Measurements from ENCODE around the gene NDUFB10.

The NDUFB10 gene

GRCh38 chr16:2002406-2003230 lies 43.3 kb downstream of the NDUFB10 start:
- Histone ChIP-seq H3K4me3 (no peak overlapping the region), H3K9me3 (no peaks in the 10 kb centered on the region), H3K27ac (no peak overlapping the region), H3K36me3 (peaks cover 53 to 67% (median 59%) of the 10 kb centered on the region in 3 donors), H3K27me3 (no peaks in the 10 kb centered on the region), H3K4me1 (peaks cover 0 to 42% (median 36%) of the 10 kb centered on the region in 4 donors)
- TF ChIP-seq CTCF (IDR thresholded peaks at IDR 0.05), result no peak
- intact Hi-C loops (cut with DNase I; ENCODE audit: low total_unique reads), result no loop called here
- DNase-seq, result no peak

GRCh38 chr16:2003231-2003826 lies 44.0 kb downstream of the NDUFB10 start:
- peaks cover 0 to 49% (median 44%) of the 10 kb centered on the region in 4 donors for H3K4me1 ChIP-seq
- H3K27me3 ChIP-seq, result no peaks in the 10 kb centered on the region
- TF ChIP-seq CTCF (IDR thresholded peaks at IDR 0.05), result no peak
- no peak overlapping the region for H3K4me3 ChIP-seq
- H3K36me3 ChIP-seq, result peaks cover 47 to 60% (median 52%) of the 10 kb centered on the region in 3 donors
- intact Hi-C loops (cut with DNase I; ENCODE audit: low total_unique reads), result no loop called here
- H3K9me3 ChIP-seq, result no peaks in the 10 kb centered on the region
- no peak overlapping the region for H3K27ac ChIP-seq
- no peak for DNase-seq

- TF ChIP-seq CTCF (IDR thresholded peaks at IDR 0.05), result peak; percentile 71 to 81
- Histone ChIP-seq H3K4me3 (no peak overlapping the region), H3K9me3 (no peaks in the 10 kb centered on the region), H3K27me3 (no peaks in the 10 kb centered on the region), H3K4me1 (peaks cover 0 to 54% (median 50%) of the 10 kb centered on the region in 4 donors), H3K27ac (no peak overlapping the region), H3K36me3 (peaks cover 40 to 53% (median 45%) of the 10 kb centered on the region in 3 donors)
- DNase-seq, result peak; percentile 77 to 85
- intact Hi-C loops (cut with DNase I; ENCODE audit: low total_unique reads), result no loop called here
Observed at GRCh38 chr16:2003827-2004641, 44.7 kb downstream of the NDUFB10 start.

DNA sequence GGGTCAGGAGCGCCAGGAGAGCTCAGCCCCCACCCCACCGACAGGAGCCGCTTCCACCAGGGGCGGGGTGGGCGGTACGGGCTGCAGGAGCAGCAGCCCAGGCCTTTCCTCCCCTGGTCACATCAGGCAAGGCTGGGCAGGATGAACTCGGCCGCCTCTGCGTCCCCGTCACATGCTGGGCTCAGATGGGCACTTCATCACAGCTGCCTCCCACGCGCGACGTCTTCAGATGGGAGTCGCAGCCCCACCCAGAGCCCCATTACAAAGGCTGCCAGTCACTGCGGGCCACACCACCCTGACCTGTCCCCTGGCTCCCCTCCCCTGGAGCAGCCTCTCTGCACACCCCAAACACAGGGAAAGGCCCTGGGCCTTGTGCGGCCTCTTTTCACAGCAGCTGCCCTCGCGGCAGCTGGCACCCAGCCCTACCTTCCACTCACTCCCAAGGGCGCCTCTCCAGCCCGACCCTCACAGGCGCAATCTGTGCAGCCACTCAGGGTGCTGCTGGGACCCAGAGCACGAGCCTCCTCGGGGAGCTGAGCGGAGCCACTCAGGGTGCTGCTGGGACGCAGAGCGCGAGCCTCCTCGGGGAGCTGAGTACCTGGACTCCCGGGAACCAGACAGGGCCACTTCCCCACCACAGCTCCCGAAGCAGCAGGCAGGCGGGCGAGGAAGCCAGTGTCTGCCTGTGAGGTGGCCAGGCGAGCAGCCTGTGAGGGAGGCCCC lies 45.6 kb downstream of the NDUFB10 start:
- Histone ChIP-seq H3K4me3 (no peak overlapping the region), H3K27ac (no peak overlapping the region), H3K4me1 (peaks cover 0 to 55% (median 52%) of the 10 kb centered on the region in 4 donors), H3K27me3 (no peaks in the 10 kb centered on the region), H3K9me3 (no peaks in the 10 kb centered on the region), H3K36me3 (peaks cover 31 to 44% (median 35%) of the 10 kb centered on the region in 3 donors)
- no peak for DNase-seq
- TF ChIP-seq CTCF (IDR thresholded peaks at IDR 0.05), result no peak
- intact Hi-C loops (cut with DNase I; ENCODE audit: low total_unique reads), result no loop called here

GRCh38 chr16:2005646-2006045 lies 46.3 kb downstream of the NDUFB10 start:
- peaks cover 27 to 37% (median 29%) of the 10 kb centered on the region in 3 donors for H3K36me3 ChIP-seq
- no peak overlapping the region for H3K27ac ChIP-seq
- H3K9me3 ChIP-seq, result no peaks in the 10 kb centered on the region
- no peak for TF ChIP-seq CTCF (IDR thresholded peaks at IDR 0.05)
- no peak overlapping the region for H3K4me3 ChIP-seq
- H3K4me1 ChIP-seq, result peaks cover 0 to 62% (median 59%) of the 10 kb centered on the region in 4 donors
- DNase-seq, result no peak
- no peaks in the 10 kb centered on the region for H3K27me3 ChIP-seq
- intact Hi-C loops (cut with DNase I; ENCODE audit: low total_unique reads), result no loop called here

Data from tibial artery (tissue), 4 donors.